Hippocampal formation (tissue), 2 donors: ENCODE results near the gene RGS9BP.
"Not testable (repeated sequence)": the region's sequence is repeated elsewhere in the genome, so short reads cannot be mapped to it uniquely, and the experiment has no call there.

Experiments used
- DNase-seq, 2 donors: peaks; one replicate each; lab custom pipeline; 2025; lab: John Stamatoyannopoulos, UW

The RGS9BP gene

GRCh38 chr19:32671883-32672593 lies 3.6 kb upstream of the RGS9BP start:
- no peak for DNase-seq

GRCh38 chr19:32672841-32673240 lies 2.8 kb upstream of the RGS9BP start:
- no peak for DNase-seq

DNA sequence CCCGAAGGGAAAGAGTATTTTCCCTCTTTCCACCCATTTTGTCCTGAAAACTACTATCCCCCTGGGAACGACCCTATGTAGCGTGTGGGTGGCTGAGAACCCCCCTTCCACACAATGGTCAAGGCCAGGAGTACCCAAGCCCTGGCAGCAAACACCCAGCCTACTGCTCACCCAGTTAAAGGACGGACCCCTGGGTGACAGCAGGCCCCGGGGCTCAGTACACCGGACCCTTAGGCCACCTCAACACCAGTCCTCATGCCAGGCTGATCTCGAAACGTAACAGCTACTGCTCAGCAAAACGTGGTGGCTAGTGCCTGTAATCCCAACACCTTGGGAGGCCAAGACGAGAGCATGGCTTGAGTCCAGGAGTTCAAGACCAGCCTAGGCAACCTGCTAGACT lies 2.1 kb upstream of the RGS9BP start:
- DNase-seq = no peak

DNA sequence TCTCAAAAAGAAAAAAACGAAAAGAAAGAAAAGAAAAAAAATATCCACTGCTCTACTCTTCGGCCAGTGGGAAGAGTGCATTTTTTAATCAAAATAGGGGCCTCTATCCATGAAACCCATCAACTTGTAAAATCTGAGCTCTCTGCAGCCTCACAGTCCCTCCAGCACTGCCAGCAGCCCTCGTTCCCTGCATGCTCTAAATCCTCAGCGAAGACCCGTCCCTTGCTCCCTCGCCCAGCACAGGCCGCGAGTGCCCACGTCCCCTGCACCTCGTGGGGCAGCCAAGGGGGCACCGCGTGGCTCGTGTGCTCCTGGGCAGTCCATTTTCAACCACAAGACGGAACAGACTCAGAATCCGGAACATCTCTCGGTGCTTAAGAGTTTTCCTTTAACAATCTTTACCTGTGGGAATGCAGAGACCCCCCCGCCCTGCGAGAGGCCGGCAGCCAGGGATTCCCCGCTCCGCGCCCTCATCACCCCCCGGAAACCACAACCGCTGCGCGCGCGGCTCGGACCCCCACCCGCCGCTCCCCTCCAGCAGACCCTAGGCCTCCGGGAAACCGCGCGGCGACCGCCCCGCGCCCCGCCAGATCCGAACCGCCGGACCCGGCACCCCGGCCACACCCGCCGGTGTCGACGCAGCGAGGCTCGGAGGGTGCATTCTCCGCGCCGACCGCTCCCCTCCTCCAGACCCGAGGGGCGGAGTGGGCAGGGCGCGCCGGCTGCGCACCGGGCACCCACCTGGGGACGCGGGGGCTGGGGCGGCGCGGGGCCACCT lies 1.3 kb upstream of the RGS9BP start:
- no peak for DNase-seq

GRCh38 chr19:32674931-32675719 lies 523 bp upstream of the RGS9BP start, which contains the start of gene ANKRD27:
ANKRD27 (minus strand) TSS chr19:32675180; CDS start chr19:32659015, 16,165 bp downstream.
- DNase-seq = peak; percentile 97 to 98

- no peak for DNase-seq
Measured at GRCh38 chr19:32676186-32676894, 692 bp downstream of the RGS9BP start.

GRCh38 chr19:32676895-32677359 lies 1.3 kb downstream of the RGS9BP start:
- DNase-seq = no peak

GRCh38 chr19:32677657-32678056 lies 2.0 kb downstream of the RGS9BP start:
- peak in 1 of 2 donors; percentile 4 for DNase-seq

GRCh38 chr19:32680986-32681385 lies 5.3 kb downstream of the RGS9BP start:
- DNase-seq = no peak

DNA sequence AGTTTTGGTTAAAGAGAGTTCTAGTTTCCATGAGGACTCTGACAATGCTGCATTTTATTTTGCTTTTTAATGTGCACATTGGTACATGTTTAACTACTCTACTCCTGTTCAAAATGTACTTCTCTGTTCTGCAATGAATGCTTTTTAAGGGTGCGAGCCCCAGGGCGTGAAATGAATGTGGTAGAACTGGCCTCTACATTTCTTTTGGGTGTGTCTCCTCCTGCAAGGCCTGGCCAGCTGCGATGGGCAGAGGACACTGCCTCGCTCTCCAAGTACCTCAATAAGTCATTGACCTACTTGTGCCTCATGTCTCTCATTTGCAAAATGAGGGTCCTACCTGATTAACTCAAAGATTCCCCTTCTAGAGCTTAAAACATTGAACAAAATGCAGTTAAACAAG lies 6.7 kb downstream of the RGS9BP start:
- DNase-seq = no peak

DNA sequence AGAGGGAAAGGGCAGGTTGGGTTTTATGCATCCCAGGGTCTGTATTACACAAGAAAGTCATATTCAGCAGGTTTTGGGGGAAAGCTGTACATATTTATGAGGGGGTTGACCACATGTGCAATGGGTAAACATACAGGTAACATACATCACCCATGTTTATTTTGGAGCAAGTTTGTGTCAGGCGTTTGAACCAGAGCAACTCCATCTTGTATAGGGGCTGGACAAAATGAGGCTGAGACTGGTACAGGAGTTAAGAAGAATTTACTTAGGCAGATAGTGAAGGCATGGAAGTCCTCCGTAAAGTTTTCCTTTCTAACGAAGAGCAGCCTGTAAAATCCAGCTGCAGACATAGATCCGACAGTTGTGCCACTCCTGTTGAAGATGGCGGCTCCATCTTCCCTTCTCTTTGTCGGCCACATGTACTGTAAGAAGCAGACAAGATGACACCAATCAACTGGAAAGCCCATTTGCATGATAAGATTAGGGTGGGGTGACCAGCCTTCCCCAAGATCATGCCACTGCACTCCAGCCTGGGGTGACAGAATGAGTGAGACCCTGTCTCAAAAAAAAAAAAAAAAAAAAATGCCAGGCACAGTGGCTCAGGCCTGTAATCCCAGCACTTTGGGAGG lies 11.3 kb downstream of the RGS9BP start:
- no peak for DNase-seq

- DNase-seq = no peak
Measured at GRCh38 chr19:32687681-32688080, 12.0 kb downstream of the RGS9BP start.

GRCh38 chr19:32688311-32688710 lies 12.7 kb downstream of the RGS9BP start:
- DNase-seq = no peak

DNA sequence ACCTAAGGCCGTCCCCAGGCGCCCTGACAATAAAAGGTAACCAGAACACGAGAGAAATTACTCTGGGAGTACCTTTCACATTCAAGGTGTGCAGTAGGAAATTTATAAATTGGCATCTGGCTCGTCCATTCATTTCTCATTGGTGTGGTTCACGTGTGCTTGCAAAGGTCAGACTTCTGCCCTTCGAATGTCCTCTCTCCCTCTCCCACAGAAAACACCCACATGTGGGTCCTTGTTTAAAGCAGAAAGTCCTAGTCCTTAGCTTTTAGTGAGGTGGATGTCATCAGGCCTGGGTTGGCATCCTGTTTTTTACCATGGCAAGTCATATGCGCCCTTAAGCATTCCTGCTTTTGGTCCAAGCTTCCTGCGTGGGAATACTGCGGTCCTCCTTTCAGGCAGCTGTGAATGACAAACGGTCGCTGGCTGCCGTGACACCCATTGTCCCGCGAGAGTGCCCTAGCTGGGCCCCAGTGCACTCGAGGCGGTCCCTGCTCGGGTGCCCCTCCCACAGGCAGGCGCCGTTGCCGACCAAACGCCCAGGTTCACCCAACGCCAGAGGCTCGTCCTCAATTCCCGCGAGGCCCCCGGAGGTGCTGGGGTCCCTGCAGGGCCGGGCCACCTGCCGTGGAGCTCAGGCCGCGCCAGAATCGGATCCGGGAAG lies 15.8 kb downstream of the RGS9BP start, which contains the start of gene NUDT19:
Gene NUDT19 (plus strand): TSS at position 531 of the 661 bp plus-strand sequence. CDS start 140 bp downstream, outside the sequence.
- peak; percentile 66 to 83 for DNase-seq

DNA sequence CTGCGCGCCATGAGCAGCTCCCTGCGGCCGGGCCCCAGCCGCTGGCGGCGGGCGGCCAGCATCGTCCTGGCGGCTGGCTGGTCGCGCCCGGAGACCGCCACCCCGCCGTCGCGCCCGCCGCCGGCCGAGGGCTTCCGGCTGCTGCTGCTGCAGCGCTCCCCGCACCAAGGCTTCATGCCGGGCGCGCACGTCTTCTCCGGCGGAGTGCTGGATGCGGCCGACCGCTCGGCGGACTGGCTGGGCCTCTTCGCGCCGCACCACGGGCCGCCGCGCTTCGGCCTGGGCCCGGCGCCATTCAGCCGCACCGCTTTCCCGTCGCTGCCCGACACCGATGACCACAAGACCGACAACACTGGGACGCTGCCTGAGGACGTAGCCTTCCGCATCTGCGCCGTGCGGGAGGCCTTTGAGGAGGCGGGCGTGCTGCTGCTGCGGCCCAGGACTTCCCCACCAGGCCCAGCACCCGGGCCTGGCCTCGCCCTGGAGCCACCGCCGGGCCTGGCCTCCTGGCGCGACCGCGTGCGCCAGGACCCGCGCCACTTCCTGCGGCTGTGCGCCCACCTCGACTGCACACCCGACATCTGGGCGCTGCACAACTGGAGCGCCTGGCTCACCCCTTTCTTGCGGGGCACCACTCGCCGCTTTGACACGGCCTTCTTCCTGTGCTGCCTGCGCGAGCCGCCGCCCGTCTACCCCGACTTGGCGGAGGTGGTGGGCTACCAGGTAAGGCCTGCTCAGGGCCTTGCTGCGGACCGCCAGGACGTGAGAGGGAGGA lies 16.5 kb downstream of the RGS9BP start:
- DNase-seq = peak; percentile 25 to 59

DNA sequence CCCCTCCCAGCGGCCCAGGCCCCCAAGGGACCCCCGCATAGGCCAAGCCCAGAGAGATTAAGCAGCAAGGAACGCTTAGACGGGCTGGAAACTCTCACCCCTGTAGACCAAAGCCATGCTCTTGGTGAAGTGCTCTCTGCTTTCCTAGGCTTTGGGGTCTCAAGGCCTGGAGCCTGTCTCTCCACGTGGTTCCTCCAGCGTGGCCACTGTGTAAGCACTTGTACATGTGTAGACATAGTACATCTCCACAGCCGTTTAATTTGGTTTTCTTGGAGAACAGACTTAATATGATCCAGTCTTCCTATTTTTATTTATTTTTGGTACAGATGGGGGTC lies 17.0 kb downstream of the RGS9BP start:
- DNase-seq = no peak

- not testable (repeated sequence) for DNase-seq
Measured at GRCh38 chr19:32693151-32694108, 17.8 kb downstream of the RGS9BP start.

DNA sequence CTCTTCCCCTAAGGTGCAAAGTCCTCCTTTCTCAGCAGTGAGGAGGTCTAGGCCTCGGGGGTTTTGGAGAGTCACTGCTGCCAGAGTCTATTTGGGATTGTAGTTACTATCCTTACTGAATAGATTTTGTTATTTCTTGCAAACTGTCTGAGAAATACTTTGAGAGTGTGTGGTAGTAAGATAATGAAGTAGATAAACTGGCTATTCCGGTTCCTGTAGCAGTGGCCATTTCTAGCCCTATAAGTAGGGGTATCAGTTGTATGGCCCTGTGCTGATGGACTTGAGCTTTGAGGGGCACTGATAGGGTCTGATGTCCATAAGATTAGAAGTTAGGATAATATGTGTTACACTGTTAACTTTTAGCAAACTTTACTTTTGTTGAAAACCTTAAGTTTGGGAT lies 18.7 kb downstream of the RGS9BP start:
- DNase-seq = not testable (repeated sequence)

DNA sequence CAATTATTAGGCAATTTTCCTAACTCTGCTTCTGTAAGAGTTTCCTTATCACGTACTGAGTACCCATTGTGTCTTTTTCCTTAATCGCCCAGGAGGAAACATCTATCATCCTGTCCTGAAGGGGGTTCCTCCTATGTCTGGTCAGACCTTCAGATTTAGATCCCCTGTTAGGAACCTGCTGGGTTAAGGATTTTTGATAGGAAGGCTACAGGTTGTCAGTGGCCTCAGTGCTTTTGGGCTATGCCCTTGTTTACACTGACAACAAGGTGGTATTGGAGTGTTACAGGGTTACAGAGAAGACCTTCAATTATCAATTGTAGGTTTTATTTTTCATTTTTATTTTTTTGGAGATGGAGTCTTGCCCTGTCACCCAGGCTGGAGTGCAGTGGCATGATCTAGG lies 19.2 kb downstream of the RGS9BP start:
- DNase-seq = not testable (repeated sequence)
